RWPE2 (cell line): ENCODE data around the gene CD72.

Experiments
- ATAC-seq: fragments of 200-7000 bp; cut with Tn5 transposase; 3 replicates; pipeline ENCODE4 v1.9.1; 2021; ENCODE audit warnings: low read depth
- DNase-seq: peaks from one replicate; pipeline ENCODE4 v3.0.0-alpha.2; 2020; ENCODE audit warnings: low spot score
- H3K27ac ChIP-seq: fragments of 450-650 bp; 2 replicates; pipeline ENCODE4 v1.5.1; 2017; ENCODE audit warnings: mild to moderate bottlenecking; ENCODE audit not compliant: poor library complexity, severe bottlenecking
- H3K27me3 ChIP-seq: fragments of 250-450 bp; sonication (Bioruptor Pico); 2 replicates; pipeline ENCODE4 v1.5.1; 2021; ENCODE audit warnings: mild to moderate bottlenecking, moderate library complexity; ENCODE audit not compliant: insufficient read depth, poor library complexity, severe bottlenecking
- H3K36me3 ChIP-seq: fragments of 250-450 bp; sonication (Bioruptor Pico); 2 replicates; pipeline ENCODE4 v1.5.1; 2020; ENCODE audit warnings: low read depth, mild to moderate bottlenecking, moderate library complexity
- H3K4me1 ChIP-seq: fragments of 250-450 bp; sonication (Bioruptor Pico); 2 replicates; pipeline ENCODE4 v1.5.1; 2021; ENCODE audit warnings: mild to moderate bottlenecking, moderate library complexity; ENCODE audit not compliant: insufficient read depth, poor library complexity, severe bottlenecking
- H3K4me3 ChIP-seq: fragments of 250-450 bp; sonication (Bioruptor Pico); 2 replicates; pipeline ENCODE4 v1.5.1; 2021; ENCODE audit warnings: mild to moderate bottlenecking, moderate library complexity; ENCODE audit not compliant: severe bottlenecking
- H3K9me3 ChIP-seq: fragments of 250-450 bp; sonication (Bioruptor Pico); 2 replicates; pipeline ENCODE4 v1.5.1; 2021; ENCODE audit warnings: mild to moderate bottlenecking, moderate library complexity; ENCODE audit not compliant: severe bottlenecking
- CTCF ChIP-seq: fragments of 450-650 bp; IDR thresholded peaks from one replicate; pipeline ENCODE4 v1.5.1; 2017; ENCODE audit warnings: mild to moderate bottlenecking, moderate library complexity; ENCODE audit not compliant: poor library complexity, severe bottlenecking

The CD72 gene

DNA sequence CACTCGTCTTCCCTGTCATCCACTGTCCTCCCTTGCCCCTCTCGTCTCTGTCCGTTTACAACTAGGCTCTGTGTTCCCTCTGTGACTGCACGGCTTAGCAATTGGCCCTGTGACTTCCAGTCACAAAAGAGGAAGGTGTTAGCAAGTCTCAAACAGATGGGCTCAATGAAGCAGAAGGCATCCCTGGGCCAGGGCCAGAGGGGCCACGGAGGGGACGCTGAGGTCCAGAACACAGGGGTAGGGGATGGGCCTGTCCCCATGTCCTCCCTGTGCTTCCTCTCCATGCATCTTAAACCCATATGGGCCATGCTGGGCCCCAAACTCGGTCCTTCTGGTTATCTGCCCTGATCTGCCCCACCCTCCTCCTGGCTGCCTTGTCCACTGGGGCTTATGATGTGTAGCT, at the start of gene CD72:
CD72 (minus strand) TSS at position 89 of the 403 bp plus-strand sequence. CDS start 110 bp downstream, outside the sequence.
- no peak for TF ChIP-seq CTCF
- Histone ChIP-seq H3K27ac (no peak within 1 kb of the TSS), H3K36me3 (no peaks in the 10 kb centered on the region), H3K4me3 (no peak within 1 kb of the TSS), H3K9me3 (no peaks in the 10 kb centered on the region), H3K27me3 (peaks cover 6% of the 10 kb centered on the region), H3K4me1 (no peaks in the 10 kb centered on the region)
- DNase-seq, result no peak
- ATAC-seq, result no peak

DNA sequence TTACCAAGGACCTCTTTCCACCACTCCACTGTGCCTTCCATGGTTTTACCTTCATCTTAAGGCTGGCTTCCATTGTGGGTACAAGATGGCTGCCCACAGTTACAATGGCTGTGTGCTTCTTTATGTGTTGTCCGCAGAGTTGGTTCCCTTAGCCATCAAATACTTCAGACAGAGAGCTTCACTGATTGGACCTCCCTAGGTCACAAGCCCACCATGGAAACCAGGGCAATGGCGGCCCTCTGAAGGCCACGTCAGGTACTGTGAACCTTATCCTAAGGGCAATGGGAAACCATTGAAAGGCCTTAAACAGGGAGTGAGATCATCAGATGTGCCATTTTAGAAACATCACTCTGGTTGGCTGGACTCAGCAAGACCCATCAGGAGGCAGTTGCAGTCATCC, 49.7 kb upstream of the CD72 start:
- no peak for TF ChIP-seq CTCF
- ATAC-seq (no peak), DNase-seq (no peak)
- no peak overlapping the region for H3K27ac ChIP-seq
- no peak overlapping the region for H3K4me3 ChIP-seq
- no peaks in the 10 kb centered on the region for H3K9me3 ChIP-seq
- H3K4me1 ChIP-seq, result peaks cover 26% of the 10 kb centered on the region
- no peaks in the 10 kb centered on the region for H3K27me3 ChIP-seq
- no peaks in the 10 kb centered on the region for H3K36me3 ChIP-seq

DNA sequence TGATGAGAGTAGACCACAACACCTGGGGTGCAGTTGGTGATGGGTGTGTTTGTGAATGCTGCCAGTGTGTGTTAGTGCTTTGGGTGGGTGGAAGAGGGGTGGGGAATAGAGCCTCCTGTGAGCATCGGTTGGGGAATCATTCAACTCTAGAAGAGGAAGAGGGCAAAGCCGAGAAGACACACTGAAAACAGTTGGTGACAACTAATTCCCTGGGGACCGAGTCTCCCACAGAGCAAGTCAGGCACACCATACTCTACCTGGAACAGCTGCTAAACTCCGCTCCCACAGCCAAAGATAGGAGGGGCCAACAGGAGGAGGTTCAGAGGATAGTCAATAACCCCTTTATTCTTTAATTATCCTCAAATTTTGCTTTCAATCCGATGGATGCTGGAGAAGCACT, 48.3 kb upstream of the CD72 start:
- DNase-seq (no peak), ATAC-seq (no peak)
- Histone ChIP-seq H3K27ac (no peak overlapping the region), H3K4me3 (no peak overlapping the region), H3K4me1 (peaks cover 24% of the 10 kb centered on the region), H3K36me3 (peaks cover 11% of the 10 kb centered on the region), H3K9me3 (no peaks in the 10 kb centered on the region), H3K27me3 (no peaks in the 10 kb centered on the region)
- TF ChIP-seq CTCF, result no peak

- H3K27ac ChIP-seq, result peak overlapping the region; percentile 74
These were observed 47.8 kb upstream of the CD72 start for GRCh38 chr9:35666045-35666444.

More at GRCh38 chr9:35666045-35666444, 47.8 kb upstream of the CD72 start:
- no peak for TF ChIP-seq CTCF
- Histone ChIP-seq H3K27me3 (no peaks in the 10 kb centered on the region), H3K4me3 (no peak overlapping the region), H3K9me3 (no peaks in the 10 kb centered on the region), H3K4me1 (peaks cover 24% of the 10 kb centered on the region), H3K36me3 (peaks cover 16% of the 10 kb centered on the region)
- ATAC-seq (no peak), DNase-seq (no peak)
